HEK293T (cell line): Measurements from ENCODE around the gene PTPRCAP.

Experiments used
- ELF4 ChIP-seq: fragments of 450-650 bp; IDR thresholded peaks from 2 replicates; pipeline ENCODE4 v1.6.1; 2017; ENCODE audit warnings: antibody characterized with exemption
- L3MBTL2 ChIP-seq: fragments of 450-650 bp; conservative IDR thresholded peaks from 2 replicates; pipeline ENCODE4 v1.6.1; 2016; ENCODE audit warnings: mild to moderate bottlenecking
- LEF1 ChIP-seq: fragments of 450-650 bp; IDR thresholded peaks from 2 replicates; pipeline ENCODE4 v1.6.1; 2017; ENCODE audit warnings: mild to moderate bottlenecking, borderline replicate concordance
- SP1 ChIP-seq: fragments of 450-650 bp; IDR thresholded peaks from 2 replicates; pipeline ENCODE4 v1.6.1; 2017
- TARDBP ChIP-seq: fragments of 450-650 bp; IDR thresholded peaks from 2 replicates; pipeline ENCODE4 v1.6.1; 2016

GRCh38 chr11:67456068-67456705 lies 18.7 kb upstream of the PTPRCAP start:
- TF ChIP-seq L3MBTL2 (no peak), TARDBP (no peak), SP1 (no peak), LEF1 (no peak), ELF4 (no peak)
